ENCODE measurements around the gene PPP1R26.
"Not testable (repeated sequence)": the region's sequence is repeated elsewhere in the genome, so short reads cannot be mapped to it uniquely, and the experiment has no call there.

PPP1R26 gene

DNA sequence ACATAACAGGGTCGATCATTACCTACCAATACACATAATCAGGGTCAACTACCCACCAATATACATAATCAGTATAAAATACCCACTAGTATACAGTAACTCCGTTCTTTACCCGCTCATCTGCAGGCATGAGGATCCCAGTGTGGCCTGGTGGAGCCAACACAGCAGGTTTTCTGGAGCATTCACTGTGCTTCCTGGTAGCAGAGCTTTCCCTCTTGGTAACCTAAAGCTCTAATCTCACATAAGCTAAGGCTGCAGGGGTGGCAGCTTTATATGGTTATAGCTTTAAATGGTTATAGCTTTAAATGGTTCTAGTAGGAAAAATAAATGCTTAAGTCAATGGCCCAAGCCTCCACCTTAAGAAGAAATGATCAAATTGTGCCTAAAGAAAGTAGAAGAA, 53.5 kb downstream of the PPP1R26 start:
- Histone ChIP-seq H3K4me1 (ENCODE audit: insufficient read depth, low read length) (no peaks in the 10 kb centered on the region), H3K9ac (ENCODE audit: low read depth, low read length) (no peak overlapping the region), H3K9me3 (ENCODE audit: insufficient read depth, low read depth, low read length) (no peaks in the 10 kb centered on the region), H3K27me3 (ENCODE audit: insufficient read depth, low read length) (no peaks in the 10 kb centered on the region), H3K36me3 (ENCODE audit: insufficient read depth, low read depth, low read length) (no peaks in the 10 kb centered on the region), H3K4me3 (ENCODE audit: low read length) (no peak overlapping the region), H3K27ac (ENCODE audit: low read length) (no peak overlapping the region)

DNA sequence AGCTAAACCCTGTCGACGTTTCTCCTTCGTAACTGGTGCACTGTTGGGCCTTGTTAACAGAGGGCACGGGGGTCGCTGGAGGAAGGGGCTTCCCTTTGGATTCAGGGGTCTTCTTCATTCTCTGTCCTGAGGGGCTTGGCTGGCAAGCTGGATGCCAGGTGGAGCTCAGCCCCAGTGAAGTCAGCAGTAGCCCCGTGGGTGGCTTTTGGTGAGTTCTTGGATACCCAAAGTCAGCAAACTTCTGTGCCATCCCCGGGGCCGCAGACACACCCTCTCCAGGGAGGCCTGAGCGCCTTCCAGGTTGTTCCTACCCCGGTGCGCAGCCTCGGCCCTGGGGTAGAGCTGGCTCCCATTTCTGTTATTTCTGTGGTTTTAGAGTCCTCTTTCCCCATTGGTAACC, 54.1 kb downstream of the PPP1R26 start:
- Histone ChIP-seq H3K27ac (ENCODE audit: low read length) (no peak overlapping the region), H3K27me3 (ENCODE audit: insufficient read depth, low read length) (no peaks in the 10 kb centered on the region), H3K36me3 (ENCODE audit: insufficient read depth, low read depth, low read length) (no peaks in the 10 kb centered on the region)

DNA sequence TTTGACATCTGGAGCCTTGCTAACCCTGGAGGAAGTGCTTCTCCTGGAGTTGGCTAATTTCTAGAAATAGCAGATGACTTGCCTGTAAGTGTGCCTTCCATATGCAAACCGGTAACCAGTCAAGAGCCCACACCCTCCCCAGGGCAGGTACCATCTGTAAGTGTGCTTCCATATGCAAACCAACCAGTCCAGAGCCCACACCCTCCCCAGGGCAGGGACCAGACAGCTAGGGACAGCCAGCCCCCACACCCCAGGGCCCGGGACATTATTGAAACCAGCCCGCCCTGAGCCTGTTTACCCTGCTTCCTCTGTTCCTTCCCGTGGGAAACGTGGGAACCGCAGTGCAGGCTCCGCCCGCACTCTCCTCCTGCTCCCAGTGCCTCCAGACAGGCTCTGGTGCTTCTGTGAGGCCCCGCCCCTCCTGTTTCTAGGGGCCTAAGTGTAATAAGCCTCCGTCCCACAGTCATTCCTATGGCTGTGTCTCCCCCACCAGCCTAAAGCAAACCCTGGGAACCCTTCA, 54.7 kb downstream of the PPP1R26 start:
- H3K4me1 ChIP-seq (ENCODE audit: insufficient read depth, low read length); H3K9me3 ChIP-seq (ENCODE audit: insufficient read depth, low read depth, low read length); H3K9ac ChIP-seq (ENCODE audit: low read depth, low read length); H3K36me3 ChIP-seq (ENCODE audit: insufficient read depth, low read depth, low read length); H3K27me3 ChIP-seq (ENCODE audit: insufficient read depth, low read length); H3K4me3 ChIP-seq (ENCODE audit: low read length); H3K27ac ChIP-seq (ENCODE audit: low read length): not testable (repeated sequence)

More for the DNA sequence above, 54.1 kb downstream of the PPP1R26 start:
- Histone ChIP-seq H3K9me3 (ENCODE audit: insufficient read depth, low read depth, low read length) (no peaks in the 10 kb centered on the region), H3K4me3 (ENCODE audit: low read length) (no peak overlapping the region), H3K9ac (ENCODE audit: low read depth, low read length) (no peak overlapping the region), H3K4me1 (ENCODE audit: insufficient read depth, low read length) (no peaks in the 10 kb centered on the region)

GRCh38 chr9:135534826-135535225, 55.2 kb downstream of the PPP1R26 start:
- not testable (repeated sequence) for H3K9ac ChIP-seq (ENCODE audit: low read depth, low read length); H3K4me1 ChIP-seq (ENCODE audit: insufficient read depth, low read length); H3K36me3 ChIP-seq (ENCODE audit: insufficient read depth, low read depth, low read length); H3K27ac ChIP-seq (ENCODE audit: low read length); H3K9me3 ChIP-seq (ENCODE audit: insufficient read depth, low read depth, low read length); H3K27me3 ChIP-seq (ENCODE audit: insufficient read depth, low read length); H3K4me3 ChIP-seq (ENCODE audit: low read length)

- not testable (repeated sequence) for H3K9ac ChIP-seq (ENCODE audit: low read depth, low read length); H3K4me3 ChIP-seq (ENCODE audit: low read length); H3K4me1 ChIP-seq (ENCODE audit: insufficient read depth, low read length); H3K9me3 ChIP-seq (ENCODE audit: insufficient read depth, low read depth, low read length); H3K27ac ChIP-seq (ENCODE audit: low read length); H3K36me3 ChIP-seq (ENCODE audit: insufficient read depth, low read depth, low read length); H3K27me3 ChIP-seq (ENCODE audit: insufficient read depth, low read length)
These were observed 56.0 kb downstream of the PPP1R26 start for GRCh38 chr9:135535631-135536030.

DNA sequence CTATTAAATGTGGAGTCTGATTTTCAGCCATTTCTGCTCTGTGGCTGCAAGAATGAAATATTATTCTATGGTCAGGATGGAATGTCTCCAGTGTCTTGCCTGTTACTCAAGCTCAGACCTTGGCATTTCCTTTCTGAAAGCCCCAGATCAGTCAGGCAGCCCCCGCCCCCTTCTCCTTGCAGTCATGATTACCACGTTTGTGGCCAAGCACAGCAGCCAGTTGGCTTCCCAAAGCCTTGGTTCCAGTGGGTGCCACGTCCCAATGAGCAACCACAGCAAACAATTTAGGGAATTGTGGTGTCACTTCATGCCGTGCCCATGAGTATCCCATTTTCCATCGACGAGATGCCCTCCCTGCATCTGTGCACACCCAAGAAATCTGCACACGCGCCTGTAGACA, 56.6 kb downstream of the PPP1R26 start:
- Histone ChIP-seq H3K27ac (ENCODE audit: low read length) (no peak overlapping the region), H3K4me3 (ENCODE audit: low read length) (no peak overlapping the region), H3K9ac (ENCODE audit: low read depth, low read length) (no peak overlapping the region), H3K27me3 (ENCODE audit: insufficient read depth, low read length) (no peaks in the 10 kb centered on the region), H3K36me3 (ENCODE audit: insufficient read depth, low read depth, low read length) (no peaks in the 10 kb centered on the region), H3K9me3 (ENCODE audit: insufficient read depth, low read depth, low read length) (no peaks in the 10 kb centered on the region), H3K4me1 (ENCODE audit: insufficient read depth, low read length) (no peaks in the 10 kb centered on the region)
